ENCODE data around the gene ADSS2. TPM values are rescaled to one million over a fixed set of nuclear protein-coding genes. Genes with fewer than 3 reads are reported as not detected.

ADSS2 gene
- total RNA-seq, 1 donor = 51.2 TPM

DNA sequence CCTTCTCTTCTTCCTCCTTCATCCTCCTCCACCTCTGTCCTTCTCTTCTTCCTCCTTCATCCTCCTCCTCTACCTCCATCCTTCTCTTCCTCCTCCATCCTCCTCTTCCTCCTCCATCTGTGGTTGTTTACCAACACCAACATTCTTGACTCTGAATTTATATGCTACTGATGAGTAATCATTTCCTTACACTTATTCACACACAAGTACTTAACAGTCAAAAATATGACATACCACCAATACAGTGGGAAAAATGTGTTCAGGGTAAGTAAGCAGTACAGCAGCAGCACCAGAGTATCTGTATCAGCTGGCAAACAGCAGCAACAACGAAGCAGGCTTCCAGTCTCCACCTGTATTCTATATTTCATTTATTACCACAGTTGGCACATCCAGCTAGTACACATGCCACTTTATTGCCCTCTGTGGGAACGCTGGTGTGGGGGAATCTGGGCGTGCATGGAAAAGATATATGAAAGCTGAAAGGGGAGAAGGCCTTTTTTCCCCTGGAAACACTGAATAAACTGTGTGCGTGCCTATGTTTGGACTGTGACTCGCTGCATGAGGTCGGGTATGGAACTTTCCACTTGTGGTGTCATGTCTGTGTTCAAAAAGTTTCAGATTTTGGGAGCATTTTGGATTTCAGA, 16.0 kb downstream of the ADSS2 start:
- TF ChIP-seq, protein P1, sequence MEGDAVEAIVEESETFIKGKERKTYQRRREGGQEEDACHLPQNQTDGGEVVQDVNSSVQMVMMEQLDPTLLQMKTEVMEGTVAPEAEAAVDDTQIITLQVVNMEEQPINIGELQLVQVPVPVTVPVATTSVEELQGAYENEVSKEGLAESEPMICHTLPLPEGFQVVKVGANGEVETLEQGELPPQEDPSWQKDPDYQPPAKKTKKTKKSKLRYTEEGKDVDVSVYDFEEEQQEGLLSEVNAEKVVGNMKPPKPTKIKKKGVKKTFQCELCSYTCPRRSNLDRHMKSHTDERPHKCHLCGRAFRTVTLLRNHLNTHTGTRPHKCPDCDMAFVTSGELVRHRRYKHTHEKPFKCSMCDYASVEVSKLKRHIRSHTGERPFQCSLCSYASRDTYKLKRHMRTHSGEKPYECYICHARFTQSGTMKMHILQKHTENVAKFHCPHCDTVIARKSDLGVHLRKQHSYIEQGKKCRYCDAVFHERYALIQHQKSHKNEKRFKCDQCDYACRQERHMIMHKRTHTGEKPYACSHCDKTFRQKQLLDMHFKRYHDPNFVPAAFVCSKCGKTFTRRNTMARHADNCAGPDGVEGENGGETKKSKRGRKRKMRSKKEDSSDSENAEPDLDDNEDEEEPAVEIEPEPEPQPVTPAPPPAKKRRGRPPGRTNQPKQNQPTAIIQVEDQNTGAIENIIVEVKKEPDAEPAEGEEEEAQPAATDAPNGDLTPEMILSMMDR (IDR thresholded peaks at IDR 0.05; ENCODE audit: insufficient read depth, low read length) = no peak
- peak; percentile 55 for DNase-seq (ENCODE audit: low read depth)
- H3K4me3 ChIP-seq (ENCODE audit: low read depth, low read length) = no peak overlapping the region

DNA sequence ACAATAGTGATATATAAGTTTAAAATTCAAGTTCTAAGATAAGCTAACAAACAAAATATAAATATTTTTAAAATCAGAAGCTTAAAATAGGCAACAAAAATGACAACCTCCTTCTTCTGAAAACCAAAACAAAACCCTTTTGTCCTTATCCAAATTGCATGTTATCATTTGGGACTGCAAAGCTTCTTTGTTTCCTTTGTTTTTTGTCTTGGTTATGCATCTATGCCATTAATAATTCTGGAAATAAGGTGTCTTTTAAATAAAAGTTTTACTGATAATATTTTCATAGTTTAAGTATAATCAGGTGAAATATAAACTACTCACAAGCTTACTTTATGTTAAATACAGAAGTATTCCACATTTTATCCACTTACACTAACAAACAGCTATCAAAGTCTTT, 20.5 kb downstream of the ADSS2 start:
- TF ChIP-seq, protein P1 (IDR thresholded peaks at IDR 0.05; ENCODE audit: insufficient read depth, low read length) = no peak
- no peak for DNase-seq (ENCODE audit: low read depth)
- no peak overlapping the region for H3K4me3 ChIP-seq (ENCODE audit: low read depth, low read length)

DNA sequence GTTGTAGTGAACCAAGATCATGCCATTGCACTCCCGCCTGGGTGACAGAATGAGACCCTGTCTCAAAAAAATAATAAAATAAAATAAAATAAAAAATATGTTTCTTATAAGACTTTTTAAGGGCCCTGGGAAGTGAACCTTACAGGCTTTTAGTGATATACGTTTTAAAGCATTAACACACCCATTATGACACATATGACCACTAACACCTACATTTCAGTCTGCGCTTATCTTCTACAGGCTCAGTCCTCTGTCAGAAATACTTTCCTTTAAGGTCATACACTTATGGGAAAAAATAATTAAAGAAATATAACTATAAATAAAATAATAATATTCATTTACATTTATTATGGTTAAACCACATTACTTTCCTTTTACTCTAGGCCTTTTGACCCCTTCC, 21.9 kb downstream of the ADSS2 start:
- TF ChIP-seq, protein P1 (IDR thresholded peaks at IDR 0.05; ENCODE audit: insufficient read depth, low read length) = no peak
- H3K4me3 ChIP-seq (ENCODE audit: low read depth, low read length) = no peak overlapping the region
- no peak for DNase-seq (ENCODE audit: low read depth)

DNA sequence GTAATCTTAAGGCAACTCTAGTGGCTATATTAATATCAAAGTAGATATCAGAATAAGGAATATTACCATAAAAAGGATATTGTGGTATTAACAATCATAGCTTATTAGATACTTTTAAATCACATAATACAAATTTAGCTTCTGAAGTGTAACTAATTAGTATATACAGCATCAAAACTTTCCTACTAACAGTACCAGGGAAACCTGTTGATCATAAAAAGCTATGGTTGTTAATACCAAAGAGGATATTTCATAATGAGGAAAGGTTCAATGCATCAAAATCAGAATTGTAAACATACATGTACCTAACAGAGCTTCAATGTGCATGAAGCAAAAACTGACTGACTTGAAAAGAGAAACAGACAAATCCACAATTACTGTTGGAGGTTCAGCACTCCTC, 24.1 kb downstream of the ADSS2 start:
- TF ChIP-seq, protein P1 (IDR thresholded peaks at IDR 0.05; ENCODE audit: insufficient read depth, low read length) = no peak
- no peak overlapping the region for H3K4me3 ChIP-seq (ENCODE audit: low read depth, low read length)
- no peak for DNase-seq (ENCODE audit: low read depth)

DNA sequence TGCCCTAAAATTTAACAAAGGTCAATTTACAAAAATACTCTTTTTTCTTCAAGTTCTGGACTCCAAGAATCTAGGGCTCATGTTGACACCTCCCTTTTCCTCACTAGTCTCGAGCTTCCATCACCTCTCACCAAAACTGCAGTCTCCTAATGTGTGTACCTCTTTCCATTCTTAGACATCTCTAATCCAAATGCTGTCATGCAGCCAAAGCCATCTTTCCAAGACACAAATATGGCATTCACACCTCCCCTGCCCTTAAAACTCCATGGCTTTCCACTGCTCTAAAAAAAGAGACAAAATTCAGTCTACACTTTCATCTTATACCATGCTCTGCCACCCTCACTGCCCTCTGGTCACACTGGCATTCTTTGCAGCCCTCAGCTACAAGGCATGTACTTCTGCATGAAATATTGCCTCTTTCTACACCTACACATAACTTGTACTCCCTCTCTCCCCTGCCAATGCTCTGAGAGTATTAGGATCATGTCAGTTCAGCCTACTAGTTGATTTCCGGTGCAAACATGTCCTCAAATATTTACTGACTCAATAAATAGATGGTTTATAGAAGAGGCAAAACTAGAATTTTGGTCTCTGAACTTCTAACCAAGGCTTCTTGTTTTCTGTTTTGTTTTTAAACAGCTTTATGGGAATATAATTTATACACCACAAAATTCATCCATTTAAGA, 26.9 kb downstream of the ADSS2 start:
- H3K4me3 ChIP-seq (ENCODE audit: low read depth, low read length) = no peak overlapping the region
- no peak for DNase-seq (ENCODE audit: low read depth)
- TF ChIP-seq, protein P1 (IDR thresholded peaks at IDR 0.05; ENCODE audit: insufficient read depth, low read length) = no peak

DNA sequence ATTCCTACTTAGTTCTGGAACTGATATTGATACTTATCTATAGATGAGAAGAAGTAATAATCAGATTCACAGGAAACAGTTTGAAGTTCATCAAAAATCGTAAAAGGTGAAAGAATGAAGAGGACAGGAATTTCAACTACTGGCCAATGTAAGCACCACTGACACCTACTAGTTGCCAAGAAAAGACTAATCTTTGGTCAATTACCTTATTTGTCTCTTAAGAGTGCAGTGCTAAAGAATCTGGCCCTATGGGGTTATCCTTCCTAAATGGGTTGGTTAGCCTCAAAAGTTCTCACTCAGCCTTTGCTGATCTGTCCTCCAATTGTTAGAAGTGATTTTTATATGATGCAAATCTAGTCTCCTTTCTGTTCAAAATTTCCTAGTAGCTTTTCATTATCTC, 29.5 kb downstream of the ADSS2 start:
- H3K4me3 ChIP-seq (ENCODE audit: low read depth, low read length) = no peak overlapping the region
- TF ChIP-seq, protein P1 (IDR thresholded peaks at IDR 0.05; ENCODE audit: insufficient read depth, low read length) = no peak
- no peak for DNase-seq (ENCODE audit: low read depth)
